ENCODE results near the gene SORT1.

The SORT1 gene

DNA sequence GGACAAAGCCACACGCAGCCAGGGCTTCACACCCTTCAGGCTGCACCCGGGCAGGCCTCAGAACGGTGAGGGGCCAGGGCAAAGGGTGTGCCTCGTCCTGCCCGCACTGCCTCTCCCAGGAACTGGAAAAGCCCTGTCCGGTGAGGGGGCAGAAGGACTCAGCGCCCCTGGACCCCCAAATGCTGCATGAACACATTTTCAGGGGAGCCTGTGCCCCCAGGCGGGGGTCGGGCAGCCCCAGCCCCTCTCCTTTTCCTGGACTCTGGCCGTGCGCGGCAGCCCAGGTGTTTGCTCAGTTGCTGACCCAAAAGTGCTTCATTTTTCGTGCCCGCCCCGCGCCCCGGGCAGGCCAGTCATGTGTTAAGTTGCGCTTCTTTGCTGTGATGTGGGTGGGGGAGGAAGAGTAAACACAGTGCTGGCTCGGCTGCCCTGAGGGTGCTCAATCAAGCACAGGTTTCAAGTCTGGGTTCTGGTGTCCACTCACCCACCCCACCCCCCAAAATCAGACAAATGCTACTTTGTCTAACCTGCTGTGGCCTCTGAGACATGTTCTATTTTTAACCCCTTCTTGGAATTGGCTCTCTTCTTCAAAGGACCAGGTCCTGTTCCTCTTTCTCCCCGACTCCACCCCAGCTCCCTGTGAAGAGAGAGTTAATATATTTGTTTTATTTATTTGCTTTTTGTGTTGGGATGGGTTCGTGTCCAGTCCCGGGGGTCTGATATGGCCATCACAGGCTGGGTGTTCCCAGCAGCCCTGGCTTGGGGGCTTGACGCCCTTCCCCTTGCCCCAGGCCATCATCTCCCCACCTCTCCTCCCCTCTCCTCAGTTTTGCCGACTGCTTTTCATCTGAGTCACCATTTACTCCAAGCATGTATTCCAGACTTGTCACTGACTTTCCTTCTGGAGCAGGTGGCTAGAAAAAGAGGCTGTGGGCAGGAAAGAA, 122.9 kb downstream of the SORT1 start:
- DNase-seq (ENCODE audit: low read depth), result no peak

GRCh38 chr1:109273570-109274288, 124.0 kb downstream of the SORT1 start:
- no peak for DNase-seq (ENCODE audit: low read depth)

- no peak for DNase-seq (ENCODE audit: low read depth)
Observed at GRCh38 chr1:109272831-109273547, 124.7 kb downstream of the SORT1 start.

DNA sequence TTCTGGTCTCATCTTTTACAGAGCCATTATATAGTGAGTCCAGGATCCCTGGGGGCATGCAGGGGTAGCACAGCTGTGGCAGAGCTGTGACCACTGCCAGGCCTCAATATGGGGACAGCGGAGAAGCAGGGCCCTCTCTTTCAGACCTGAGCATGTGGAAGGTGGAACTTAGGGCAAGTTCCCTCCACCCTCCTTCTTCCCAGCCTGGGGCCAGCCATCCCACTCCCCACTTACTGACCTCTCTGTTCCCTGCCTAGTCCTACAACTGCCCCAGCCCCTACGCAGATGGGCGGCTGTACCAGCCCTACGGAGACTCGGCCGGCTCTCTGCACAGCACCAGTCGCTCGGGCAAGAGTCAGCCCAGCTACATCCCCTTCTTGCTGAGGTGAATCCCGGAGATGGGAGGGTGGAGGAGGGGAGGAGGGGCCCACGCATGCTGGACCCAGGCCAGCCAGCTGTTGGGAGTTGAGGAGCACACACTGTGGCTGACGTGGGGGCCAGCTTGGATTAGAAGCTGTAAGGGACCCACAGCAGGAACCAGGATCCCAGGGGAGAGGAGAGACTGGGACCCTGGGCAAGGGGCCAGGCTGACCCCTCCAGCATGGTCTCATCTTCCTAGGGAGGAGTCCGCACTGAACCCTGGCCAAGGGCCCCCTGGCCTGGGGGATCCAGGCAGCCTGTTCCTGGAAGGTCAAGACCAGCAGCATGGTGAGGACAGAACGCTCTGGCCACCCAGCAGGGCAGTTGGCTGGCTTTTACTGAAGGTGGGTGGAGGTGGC, 125.5 kb downstream of the SORT1 start:
- DNase-seq (ENCODE audit: low read depth), result no peak

DNA sequence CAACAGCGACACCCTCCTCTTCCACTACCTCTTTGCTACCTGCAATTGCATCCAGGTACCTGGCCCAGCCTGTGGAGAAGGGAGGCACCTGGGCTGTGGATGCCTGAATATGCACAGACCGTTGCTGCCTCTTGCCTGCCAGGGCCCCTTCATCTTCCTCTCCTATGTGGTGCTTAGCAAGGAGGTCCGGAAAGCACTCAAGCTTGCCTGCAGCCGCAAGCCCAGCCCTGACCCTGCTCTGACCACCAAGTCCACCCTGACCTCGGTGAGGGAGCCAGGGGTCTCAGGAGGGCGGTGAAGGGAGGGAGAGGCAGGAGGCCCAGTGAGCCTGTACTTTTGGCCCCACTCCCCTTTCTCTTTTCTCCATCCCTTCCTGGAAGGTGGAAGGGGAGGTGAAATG, 126.3 kb downstream of the SORT1 start:
- no peak for DNase-seq (ENCODE audit: low read depth)

GRCh38 chr1:109270623-109271317, 126.9 kb downstream of the SORT1 start:
- no peak for DNase-seq (ENCODE audit: low read depth)

DNA sequence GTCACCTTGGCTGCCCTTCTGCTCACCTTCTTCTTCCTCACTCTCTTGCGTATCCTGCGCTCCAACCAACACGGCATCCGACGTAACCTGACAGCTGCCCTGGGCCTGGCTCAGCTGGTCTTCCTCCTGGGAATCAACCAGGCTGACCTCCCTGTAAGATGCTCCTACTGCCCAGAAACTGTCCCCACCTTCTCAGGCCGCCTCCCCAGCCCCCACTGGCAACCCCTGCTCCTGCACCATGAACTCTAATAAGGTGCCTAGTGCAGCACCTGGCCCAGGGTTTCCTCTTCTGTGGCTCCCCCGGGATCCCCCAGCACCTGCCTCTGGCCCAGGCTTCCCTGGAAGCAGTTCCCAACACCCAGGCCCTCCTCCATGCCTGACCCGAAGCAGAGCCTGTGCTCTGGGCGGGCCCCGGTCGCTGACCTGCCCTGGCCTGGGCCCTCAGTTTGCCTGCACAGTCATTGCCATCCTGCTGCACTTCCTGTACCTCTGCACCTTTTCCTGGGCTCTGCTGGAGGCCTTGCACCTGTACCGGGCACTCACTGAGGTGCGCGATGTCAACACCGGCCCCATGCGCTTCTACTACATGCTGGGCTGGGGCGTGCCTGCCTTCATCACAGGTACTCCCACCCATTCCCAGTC, 127.6 kb downstream of the SORT1 start:
- no peak for DNase-seq (ENCODE audit: low read depth)

DNA sequence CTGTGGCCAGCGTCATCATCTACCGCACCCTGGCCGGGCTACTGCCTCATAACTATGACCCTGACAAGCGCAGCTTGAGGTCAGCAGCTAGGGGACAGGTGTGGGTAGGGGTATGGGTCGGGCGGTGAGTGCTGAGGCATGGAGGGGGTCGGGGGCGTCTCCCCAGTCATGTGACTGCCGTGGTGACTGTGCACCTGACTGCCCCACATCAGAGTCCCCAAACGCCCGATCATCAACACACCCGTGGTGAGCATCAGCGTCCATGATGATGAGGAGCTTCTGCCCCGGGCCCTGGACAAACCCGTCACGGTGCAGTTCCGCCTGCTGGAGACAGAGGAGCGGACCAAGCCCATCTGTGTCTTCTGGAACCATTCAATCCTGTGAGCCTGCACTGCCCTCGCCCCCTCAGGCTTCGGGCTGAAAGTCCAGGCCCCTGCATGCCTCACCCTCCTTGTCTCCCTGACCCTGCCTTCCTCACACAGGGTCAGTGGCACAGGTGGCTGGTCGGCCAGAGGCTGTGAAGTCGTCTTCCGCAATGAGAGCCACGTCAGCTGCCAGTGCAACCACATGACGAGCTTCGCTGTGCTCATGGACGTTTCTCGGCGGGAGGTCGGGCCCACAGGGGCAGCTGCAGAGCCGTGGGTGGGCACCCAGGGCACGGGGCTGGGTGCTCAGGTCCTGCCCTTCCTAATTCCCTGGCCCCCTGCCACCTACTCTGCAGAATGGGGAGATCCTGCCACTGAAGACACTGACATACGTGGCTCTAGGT, 128.3 kb downstream of the SORT1 start:
- DNase-seq (ENCODE audit: low read depth), result no peak

- no peak for DNase-seq (ENCODE audit: low read depth)
Observed at GRCh38 chr1:109268431-109269211, 129.1 kb downstream of the SORT1 start.

DNA sequence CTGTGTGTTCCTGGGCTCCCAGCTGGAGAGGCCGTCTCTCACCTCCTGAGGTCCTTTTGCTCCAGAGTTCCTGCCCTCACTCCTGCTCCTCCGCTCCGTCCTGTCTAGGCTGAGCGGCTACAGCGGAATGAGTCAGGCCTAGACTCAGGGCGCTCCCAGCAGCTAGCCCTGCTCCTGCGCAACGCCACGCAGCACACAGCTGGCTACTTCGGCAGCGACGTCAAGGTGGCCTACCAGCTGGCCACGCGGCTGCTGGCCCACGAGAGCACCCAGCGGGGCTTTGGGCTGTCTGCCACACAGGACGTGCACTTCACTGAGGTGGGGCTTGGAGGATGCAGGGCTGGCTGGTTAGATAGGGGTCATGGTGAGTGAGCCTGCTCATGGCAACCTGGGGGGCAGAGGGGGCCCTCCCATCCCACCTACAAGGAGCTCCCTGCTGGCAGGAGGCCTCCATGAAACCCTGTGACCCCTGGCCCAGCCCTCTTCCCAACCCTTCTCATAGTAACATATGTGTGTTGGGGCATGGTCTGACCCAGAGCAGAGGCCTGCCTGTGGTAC, 129.9 kb downstream of the SORT1 start:
- no peak for DNase-seq (ENCODE audit: low read depth)

- DNase-seq (ENCODE audit: low read depth), result no peak
Observed at GRCh38 chr1:109266965-109267364, 130.8 kb downstream of the SORT1 start.

GRCh38 chr1:109265741-109266330, 131.9 kb downstream of the SORT1 start:
- DNase-seq (ENCODE audit: low read depth), result no peak

DNA sequence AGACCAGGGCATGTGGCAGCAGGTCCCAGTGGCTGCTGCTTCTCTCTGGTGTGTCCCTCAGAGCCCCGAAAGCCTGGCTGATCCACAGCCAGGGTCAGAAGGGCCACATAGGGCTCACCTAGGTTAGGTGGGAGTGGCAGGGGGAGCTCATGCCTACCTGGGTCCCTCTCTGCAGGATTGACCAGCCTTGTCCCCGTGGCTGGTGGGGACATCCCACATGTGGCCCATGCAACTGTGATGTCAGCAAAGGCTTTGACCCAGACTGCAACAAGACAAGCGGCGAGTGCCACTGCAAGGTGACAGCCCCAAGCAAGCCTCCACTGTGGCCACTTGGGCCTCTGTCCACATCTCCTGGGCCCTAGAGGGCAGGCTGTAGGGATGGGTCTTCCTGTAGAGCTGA, 132.7 kb downstream of the SORT1 start:
- DNase-seq (ENCODE audit: low read depth), result no peak

DNA sequence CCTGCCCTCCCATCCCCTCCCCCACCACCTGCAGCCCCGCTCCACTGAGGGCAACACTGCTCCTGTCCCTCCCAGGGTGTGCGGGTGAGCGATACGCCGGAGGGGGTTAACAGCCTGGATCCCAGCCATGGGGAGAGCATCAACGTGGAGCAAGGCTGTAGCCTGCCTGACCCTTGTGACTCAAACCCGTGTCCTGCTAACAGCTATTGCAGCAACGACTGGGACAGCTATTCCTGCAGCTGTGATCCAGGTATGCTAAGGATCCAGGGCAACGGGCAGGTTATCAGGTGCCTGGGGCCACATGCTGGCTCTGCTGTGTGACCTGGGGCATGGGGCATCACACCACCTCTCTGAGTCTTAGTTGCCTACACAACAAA, 133.4 kb downstream of the SORT1 start:
- DNase-seq (ENCODE audit: low read depth), result no peak

- DNase-seq (ENCODE audit: low read depth), result no peak
Observed at GRCh38 chr1:109263597-109264378, 133.9 kb downstream of the SORT1 start.

GRCh38 chr1:109263234-109263596, 134.5 kb downstream of the SORT1 start:
- no peak for DNase-seq (ENCODE audit: low read depth)

DNA sequence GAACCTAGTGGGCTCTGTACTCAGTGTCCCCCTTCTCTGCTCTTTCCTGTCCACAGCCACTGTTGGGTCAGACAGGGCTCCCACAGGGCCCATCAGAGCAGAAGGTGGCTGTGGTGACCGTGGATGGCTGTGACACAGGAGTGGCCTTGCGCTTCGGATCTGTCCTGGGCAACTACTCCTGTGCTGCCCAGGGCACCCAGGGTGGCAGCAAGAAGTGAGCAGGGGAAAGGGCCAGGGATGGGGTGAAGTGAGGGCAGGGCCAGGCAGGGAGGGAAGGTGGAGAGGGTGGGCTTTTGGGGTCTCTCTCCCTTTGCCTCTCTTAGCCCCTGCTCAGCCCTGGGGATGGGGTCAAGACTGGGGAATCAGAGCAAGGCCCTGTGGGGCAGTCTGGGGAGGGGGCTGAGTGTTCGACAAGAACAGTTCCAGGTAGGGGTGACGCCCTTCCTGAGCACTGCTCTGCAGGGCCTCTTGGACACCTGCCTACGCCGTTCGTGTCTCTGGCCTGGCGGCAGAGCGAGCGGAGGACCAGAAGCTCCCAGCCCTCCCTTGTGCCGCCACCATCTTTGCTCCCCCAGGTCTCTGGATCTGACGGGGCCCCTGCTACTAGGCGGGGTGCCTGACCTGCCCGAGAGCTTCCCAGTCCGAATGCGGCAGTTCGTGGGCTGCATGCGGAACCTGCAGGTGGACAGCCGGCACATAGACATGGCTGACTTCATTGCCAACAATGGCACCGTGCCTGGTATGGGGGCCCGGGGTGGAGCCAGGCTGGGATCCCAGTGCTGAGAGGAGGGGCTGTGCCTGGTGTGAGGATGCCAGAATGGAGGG, 135.3 kb downstream of the SORT1 start:
- DNase-seq (ENCODE audit: low read depth), result no peak
